Activated T-helper 2 cell treated with anti-CD3 and anti-CD28 coated beads, Interferon-gamma antibody, Interleukin-2, Interleukin-4, amounts not matched to agents 10 μg/mL and 5 μg/mL and 100 μg/mL, durations not matched to agents 14 hours and 24 hours and 36 hours (primary cell): ENCODE results near the gene GPRC5D. TPM values are rescaled to one million over a fixed set of nuclear protein-coding genes. Genes with fewer than 3 reads are reported as not detected.
A peak's percentile ranks its signal among the peaks of the same experiment; 100 is the strongest.

Source experiments
- DNase-seq: peaks from one replicate; pipeline ENCODE4 v3.0.0; 2021; ENCODE audit warnings: low spot score
- H3K27ac Mint-ChIP-seq: one replicate; pipeline ENCODE4 v1.8.0; 2021; ENCODE audit warnings: mixed read lengths
- H3K27me3 Mint-ChIP-seq: one replicate; pipeline ENCODE4 v1.8.0; 2021; ENCODE audit warnings: low read depth, mixed read lengths
- H3K36me3 Mint-ChIP-seq: one replicate; pipeline ENCODE4 v1.8.0; 2021; ENCODE audit warnings: low read depth, mixed read lengths
- H3K4me1 Mint-ChIP-seq: one replicate; pipeline ENCODE4 v1.8.0; 2021; ENCODE audit warnings: low read depth, mixed read lengths
- H3K4me3 Mint-ChIP-seq: one replicate; pipeline ENCODE4 v1.8.0; 2021; ENCODE audit warnings: low read depth, mild to moderate bottlenecking, moderate library complexity, mixed read lengths
- H3K9me3 Mint-ChIP-seq: one replicate; pipeline ENCODE4 v1.8.0; 2021; ENCODE audit warnings: mixed read lengths
- intact Hi-C: fragments of 100-400 bp; cut with micrococcal nuclease; formaldehyde crosslinking; loops from one replicate; pipeline ENCODE4 v1.15.1; 2023
- total RNA-seq: library from RNA; stranded (reverse); gene quantifications from 2 replicates; pipeline ENCODE4 v1.2.3, GENCODE V29; 2022

The GPRC5D gene
- total RNA-seq, 1 donor from 2014 or later, result not detected

DNA sequence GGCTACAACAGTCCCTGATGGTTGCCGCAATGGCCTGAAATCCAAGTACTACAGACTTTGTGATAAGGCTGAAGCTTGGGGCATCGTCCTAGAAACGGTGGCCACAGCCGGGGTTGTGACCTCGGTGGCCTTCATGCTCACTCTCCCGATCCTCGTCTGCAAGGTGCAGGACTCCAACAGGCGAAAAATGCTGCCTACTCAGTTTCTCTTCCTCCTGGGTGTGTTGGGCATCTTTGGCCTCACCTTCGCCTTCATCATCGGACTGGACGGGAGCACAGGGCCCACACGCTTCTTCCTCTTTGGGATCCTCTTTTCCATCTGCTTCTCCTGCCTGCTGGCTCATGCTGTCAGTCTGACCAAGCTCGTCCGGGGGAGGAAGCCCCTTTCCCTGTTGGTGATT is 43.7 kb downstream of the GPRC5D start:
- peaks cover 7% of the 10 kb centered on the region for H3K27me3 Mint-ChIP-seq
- H3K36me3 Mint-ChIP-seq, result no peaks in the 10 kb centered on the region
- no peak overlapping the region for H3K4me3 Mint-ChIP-seq
- DNase-seq, result no peak
- H3K27ac Mint-ChIP-seq, result no peak overlapping the region
- no peaks in the 10 kb centered on the region for H3K9me3 Mint-ChIP-seq
- intact Hi-C loops, result no loop called here
- peaks cover 16% of the 10 kb centered on the region for H3K4me1 Mint-ChIP-seq

DNA sequence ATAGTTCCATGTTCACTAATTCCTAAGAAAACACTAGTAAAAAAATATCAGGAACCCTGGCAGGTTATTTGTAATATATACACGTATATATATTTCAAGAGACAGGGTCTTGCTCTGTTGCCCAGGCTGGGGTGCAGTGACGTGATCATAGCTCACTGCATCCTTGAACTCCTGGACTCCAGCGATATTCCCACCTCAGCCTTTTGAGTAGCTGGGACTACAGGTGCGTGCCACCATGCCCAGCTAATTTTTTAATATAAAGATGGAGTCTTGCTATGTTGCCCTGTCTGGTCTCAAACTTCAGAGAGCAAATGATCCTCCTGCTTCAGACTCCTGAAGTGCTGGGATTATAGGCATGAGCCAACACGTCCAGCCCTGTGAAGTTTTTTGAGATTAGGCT is 44.4 kb downstream of the GPRC5D start:
- Mint-ChIP-seq H3K9me3 (no peaks in the 10 kb centered on the region), H3K4me1 (peaks cover 16% of the 10 kb centered on the region), H3K4me3 (no peak overlapping the region), H3K27me3 (peaks cover 7% of the 10 kb centered on the region), H3K36me3 (no peaks in the 10 kb centered on the region), H3K27ac (no peak overlapping the region)
- DNase-seq, result no peak
- intact Hi-C loops, result no loop called here

DNA sequence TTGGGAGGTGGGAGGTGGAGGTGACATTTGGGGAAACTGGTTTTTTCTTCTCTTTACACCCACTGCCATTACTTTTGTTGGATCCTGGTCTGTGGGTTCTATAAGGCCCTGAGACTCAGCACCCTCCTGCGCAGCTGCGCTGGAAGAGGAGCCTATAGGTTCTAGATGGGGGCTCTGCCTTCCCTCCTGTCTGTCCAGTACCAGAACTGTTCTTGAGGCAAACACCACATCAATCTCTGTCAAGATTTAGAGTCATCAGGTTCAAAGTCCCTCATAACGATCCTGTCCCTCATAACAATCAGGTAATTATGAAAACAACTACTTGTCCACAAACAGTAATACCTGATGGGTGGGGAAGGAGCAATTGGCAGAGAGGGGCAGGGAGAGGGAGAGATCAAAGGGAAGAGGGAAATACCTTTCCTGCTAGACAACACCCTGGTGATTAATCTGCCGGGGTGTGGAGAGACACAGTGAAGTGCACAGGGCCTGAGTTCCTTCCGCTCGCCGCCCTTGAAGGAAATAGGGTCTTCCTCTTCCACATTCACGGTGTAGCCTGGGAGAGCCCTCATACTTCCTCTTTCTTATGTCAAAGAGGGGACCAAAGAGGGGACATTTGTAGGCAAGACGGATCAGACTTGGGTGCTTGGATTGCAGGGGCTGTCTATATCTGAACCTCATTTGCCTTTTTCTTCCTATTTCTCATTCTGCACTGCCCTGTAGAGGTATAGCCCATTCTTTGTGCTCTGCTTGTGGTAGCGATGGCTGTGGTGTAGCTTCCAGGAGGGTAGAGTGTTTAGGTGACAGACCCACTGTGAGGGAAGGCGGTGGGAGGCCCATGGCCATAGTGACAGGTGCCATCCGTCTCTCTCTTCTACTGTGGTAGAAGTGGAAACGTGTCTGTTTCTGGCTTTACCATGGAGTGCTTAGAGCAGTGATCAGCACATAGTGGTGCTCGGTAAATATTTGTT is 48.0 kb downstream of the GPRC5D start:
- H3K9me3 Mint-ChIP-seq, result no peaks in the 10 kb centered on the region
- no peaks in the 10 kb centered on the region for H3K36me3 Mint-ChIP-seq
- H3K27ac Mint-ChIP-seq, result no peak overlapping the region
- no peak for DNase-seq
- H3K4me1 Mint-ChIP-seq, result peaks cover 12% of the 10 kb centered on the region
- peaks cover 11% of the 10 kb centered on the region for H3K27me3 Mint-ChIP-seq
- no peak overlapping the region for H3K4me3 Mint-ChIP-seq
- intact Hi-C loops, result no loop called here

DNA sequence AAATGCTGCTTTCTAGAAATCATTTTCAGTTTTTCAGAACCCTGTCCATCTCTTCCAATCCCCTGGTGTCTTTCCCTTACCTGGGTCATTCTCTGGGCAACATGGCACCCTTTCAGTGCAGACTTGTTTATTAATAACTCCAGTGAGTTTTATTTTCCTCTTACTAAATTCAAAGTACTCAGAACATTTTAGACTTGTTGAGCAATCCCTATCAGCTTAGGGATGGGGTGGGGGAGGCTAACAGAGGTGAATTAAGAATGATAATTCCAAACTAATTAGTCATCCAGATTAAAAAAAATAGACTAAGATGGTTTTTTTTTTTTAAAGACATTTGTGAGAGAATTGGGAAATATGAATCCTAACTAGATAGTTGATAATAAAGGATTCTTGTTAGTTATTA is 49.9 kb downstream of the GPRC5D start:
- Mint-ChIP-seq H3K4me1 (peaks cover 11% of the 10 kb centered on the region), H3K9me3 (no peaks in the 10 kb centered on the region), H3K36me3 (no peaks in the 10 kb centered on the region), H3K4me3 (no peak overlapping the region), H3K27me3 (peaks cover 12% of the 10 kb centered on the region), H3K27ac (no peak overlapping the region)
- DNase-seq, result no peak
- intact Hi-C loops, result no loop called here

DNA sequence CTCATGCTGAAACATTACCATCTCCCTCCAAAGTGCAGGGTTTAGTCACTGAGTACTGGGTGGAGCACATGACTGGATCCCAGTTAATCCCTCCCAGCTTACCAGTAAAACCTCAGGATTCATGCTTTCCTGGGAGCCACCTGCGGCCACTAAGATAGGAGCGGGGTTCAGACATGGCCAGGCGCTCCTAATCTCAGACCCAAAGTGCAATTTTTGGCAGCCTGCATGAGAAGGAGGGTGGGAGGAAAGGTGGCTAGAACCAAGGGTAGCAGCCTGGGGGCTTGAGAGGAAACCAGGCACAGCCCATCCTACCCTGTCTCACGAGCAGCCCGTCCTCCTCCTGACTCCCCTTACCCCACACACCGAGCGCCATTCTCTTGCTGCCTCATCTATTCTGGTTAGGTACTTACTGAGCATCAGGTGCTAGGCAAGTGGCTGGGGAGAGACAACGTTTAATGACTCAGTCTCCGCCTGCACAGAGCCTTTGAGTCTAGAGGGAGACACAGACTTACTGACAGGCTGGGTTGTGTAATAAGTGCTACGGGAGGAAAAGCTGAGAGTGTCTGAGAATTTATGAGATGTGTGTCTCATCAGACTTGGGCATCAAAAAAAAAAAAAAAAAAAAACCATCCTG is 50.7 kb downstream of the GPRC5D start:
- intact Hi-C loops, result no loop called here
- H3K27me3 Mint-ChIP-seq, result peaks cover 17% of the 10 kb centered on the region
- H3K9me3 Mint-ChIP-seq, result no peaks in the 10 kb centered on the region
- H3K4me1 Mint-ChIP-seq, result peaks cover 11% of the 10 kb centered on the region
- no peak for DNase-seq
- H3K27ac Mint-ChIP-seq, result no peak overlapping the region
- no peaks in the 10 kb centered on the region for H3K36me3 Mint-ChIP-seq
- no peak overlapping the region for H3K4me3 Mint-ChIP-seq

DNA sequence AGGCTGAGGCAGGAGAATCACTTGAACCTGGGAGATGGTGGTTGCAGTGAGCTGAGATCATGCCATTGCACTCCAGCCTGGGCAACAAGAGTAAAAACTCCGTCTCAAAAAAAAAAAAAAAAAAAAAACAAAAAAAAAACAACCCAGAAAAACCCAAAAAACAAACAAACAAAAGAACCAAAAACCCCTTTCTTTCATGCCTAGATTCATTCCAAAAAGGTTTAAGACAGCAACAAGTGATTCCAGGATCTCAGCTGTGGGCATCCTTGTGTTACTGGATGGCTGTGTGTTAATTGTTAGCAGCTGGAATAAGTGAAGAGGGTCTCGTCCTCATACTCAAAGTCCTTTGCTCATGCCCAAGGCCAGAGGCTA is 51.2 kb downstream of the GPRC5D start:
- H3K4me1 Mint-ChIP-seq, result peaks cover 11% of the 10 kb centered on the region
- no peak for DNase-seq
- peaks cover 20% of the 10 kb centered on the region for H3K27me3 Mint-ChIP-seq
- intact Hi-C loops, result no loop called here
- no peaks in the 10 kb centered on the region for H3K36me3 Mint-ChIP-seq
- H3K27ac Mint-ChIP-seq, result no peak overlapping the region
- H3K4me3 Mint-ChIP-seq, result no peak overlapping the region
- no peaks in the 10 kb centered on the region for H3K9me3 Mint-ChIP-seq

DNA sequence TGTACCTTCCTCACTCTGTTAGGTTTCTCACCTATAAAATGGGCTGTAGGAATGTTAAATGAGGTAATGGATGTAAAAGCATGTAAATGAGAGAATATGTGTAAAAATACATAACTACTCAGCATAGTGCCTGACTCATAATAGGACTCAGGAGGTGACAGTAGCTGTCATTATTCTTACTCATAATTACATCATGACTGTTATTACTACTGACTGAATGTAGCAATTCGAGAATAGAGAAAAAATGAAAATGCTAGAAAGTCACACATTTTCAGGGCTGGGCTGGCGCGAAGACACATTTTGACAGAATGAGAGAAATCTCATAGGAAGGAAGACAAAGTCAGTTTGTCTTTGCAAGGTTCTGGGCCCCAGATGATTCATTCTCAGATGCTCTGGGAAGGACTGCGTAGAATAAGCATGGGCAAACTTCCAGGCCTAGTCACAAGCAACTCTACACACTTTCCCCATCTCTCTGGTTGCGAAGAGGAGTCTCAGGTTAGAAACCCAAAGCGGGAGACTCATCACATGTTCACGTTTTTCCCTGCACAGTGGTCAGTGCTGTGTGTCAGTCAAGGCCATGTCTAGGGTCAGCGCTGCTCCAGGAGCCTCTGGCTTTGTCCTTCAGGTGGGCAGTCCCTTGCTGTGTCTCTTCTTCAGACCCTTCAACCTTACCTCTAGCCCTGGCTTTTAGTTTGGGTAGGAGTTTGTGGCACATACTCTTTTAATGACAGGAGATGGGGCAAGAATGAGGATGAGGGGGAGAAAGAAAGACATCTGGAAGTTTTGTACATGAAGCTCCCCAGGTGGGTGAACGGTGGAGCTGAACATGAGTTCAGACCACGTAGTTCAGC is 52.2 kb downstream of the GPRC5D start:
- Mint-ChIP-seq H3K9me3 (no peaks in the 10 kb centered on the region), H3K36me3 (no peaks in the 10 kb centered on the region), H3K4me3 (no peak overlapping the region), H3K4me1 (peaks cover 11% of the 10 kb centered on the region), H3K27ac (peak overlapping the region; percentile 40), H3K27me3 (peaks cover 23% of the 10 kb centered on the region)
- DNase-seq, result no peak
- intact Hi-C loops, result loop anchor here (5.0 kb wide), 3 partner anchors 62 to 112 kb away; partner anchors contain the start of genes APOLD1 and HEBP1

GRCh38 chr12:12898911-12899511 is 53.0 kb downstream of the GPRC5D start:
- intact Hi-C loops, result loop anchor here (5.0 kb wide), 3 partner anchors 62 to 112 kb away; partner anchors contain the start of genes APOLD1 and HEBP1
- no peak for DNase-seq
- Mint-ChIP-seq H3K27me3 (peaks cover 20% of the 10 kb centered on the region), H3K9me3 (no peaks in the 10 kb centered on the region), H3K27ac (peak overlapping the region; percentile 40), H3K36me3 (no peaks in the 10 kb centered on the region), H3K4me3 (no peak overlapping the region), H3K4me1 (peaks cover 11% of the 10 kb centered on the region)

DNA sequence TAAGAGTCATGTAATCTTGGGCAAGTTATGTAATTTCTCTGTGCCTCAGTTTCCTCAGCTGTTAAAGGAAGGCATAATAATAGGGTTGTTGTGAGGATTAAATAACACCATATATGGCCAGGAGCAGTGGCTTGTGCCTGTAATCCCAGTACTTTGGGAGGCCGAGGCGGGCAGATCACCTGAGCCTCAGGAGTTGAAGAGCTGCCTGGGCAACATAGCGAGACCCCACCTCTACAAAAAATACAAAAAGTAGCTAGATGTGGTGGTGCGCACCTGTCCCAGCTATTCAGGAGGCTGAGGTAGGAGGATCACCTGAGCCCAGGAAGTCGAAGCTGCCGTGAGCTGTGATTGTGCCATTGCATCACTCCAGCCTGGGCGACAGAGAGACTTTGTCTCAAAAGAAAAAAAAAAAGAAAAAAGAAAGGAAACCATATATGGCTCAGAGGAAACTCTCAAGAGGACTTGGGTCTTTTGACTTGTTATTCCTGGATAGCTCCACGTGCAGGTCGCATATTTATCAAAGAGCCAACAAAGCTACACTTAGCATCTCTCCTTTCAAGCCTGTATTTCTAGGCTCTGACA is 53.7 kb downstream of the GPRC5D start:
- H3K27me3 Mint-ChIP-seq, result peaks cover 18% of the 10 kb centered on the region
- no peaks in the 10 kb centered on the region for H3K9me3 Mint-ChIP-seq
- DNase-seq, result no peak
- no peaks in the 10 kb centered on the region for H3K36me3 Mint-ChIP-seq
- H3K4me1 Mint-ChIP-seq, result peaks cover 11% of the 10 kb centered on the region
- no peak overlapping the region for H3K27ac Mint-ChIP-seq
- no peak overlapping the region for H3K4me3 Mint-ChIP-seq
- intact Hi-C loops, result loop anchor here (5.0 kb wide), 3 partner anchors 61 to 111 kb away; partner anchors contain the start of genes APOLD1 and HEBP1

DNA sequence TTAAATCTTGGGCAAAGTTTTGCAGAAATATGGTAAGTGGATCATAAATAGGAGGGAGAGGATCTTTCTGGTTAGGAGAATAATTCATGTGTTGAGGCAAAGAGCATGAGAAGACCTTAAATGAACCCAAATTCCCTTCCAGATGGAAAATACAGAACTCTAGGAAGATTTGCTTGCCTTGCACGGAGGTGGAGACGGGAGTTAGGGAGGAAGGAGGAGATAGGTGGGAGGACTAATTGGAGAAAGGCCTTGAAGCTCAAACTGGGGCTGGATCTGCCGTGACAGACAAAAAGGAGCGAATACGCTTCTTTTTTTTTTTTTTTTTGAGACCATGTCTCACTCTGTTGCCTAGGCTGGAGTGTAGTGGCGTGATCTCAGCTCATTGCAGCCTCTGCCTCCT is 54.7 kb downstream of the GPRC5D start:
- H3K4me1 Mint-ChIP-seq, result peaks cover 11% of the 10 kb centered on the region
- H3K27me3 Mint-ChIP-seq, result peaks cover 25% of the 10 kb centered on the region
- H3K4me3 Mint-ChIP-seq, result no peak overlapping the region
- H3K36me3 Mint-ChIP-seq, result no peaks in the 10 kb centered on the region
- intact Hi-C loops, result loop anchor here (5.0 kb wide), 3 partner anchors 60 to 110 kb away; partner anchors contain the start of genes APOLD1 and HEBP1
- DNase-seq, result no peak
- H3K27ac Mint-ChIP-seq, result no peak overlapping the region
- H3K9me3 Mint-ChIP-seq, result no peaks in the 10 kb centered on the region

GRCh38 chr12:12896260-12896659 is 55.7 kb downstream of the GPRC5D start:
- no peak overlapping the region for H3K27ac Mint-ChIP-seq

DNA sequence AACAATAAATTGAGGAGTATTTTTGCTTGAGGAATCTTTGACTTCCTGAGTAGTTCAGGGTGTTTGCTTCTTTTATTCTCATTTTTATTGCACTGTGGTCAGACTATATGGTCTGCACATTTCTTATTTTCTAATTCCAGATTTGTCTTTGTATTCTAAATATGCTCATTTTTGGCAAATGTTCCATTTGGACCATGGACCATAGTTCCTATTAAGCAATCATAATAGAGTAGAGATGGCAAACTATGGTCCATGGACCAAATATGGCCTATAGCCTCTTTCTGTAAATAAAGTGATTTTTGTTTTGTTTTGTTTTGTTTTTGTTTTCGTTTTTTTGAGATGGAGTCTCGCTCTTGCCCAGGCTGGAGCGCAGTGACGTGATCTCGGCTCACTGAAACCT is 58.5 kb downstream of the GPRC5D start:
- peaks cover 49% of the 10 kb centered on the region for H3K27me3 Mint-ChIP-seq
- intact Hi-C loops, result no loop called here

More at GRCh38 chr12:12896260-12896659, 55.7 kb downstream of the GPRC5D start:
- no peak for DNase-seq
- H3K4me3 Mint-ChIP-seq, result no peak overlapping the region
- H3K36me3 Mint-ChIP-seq, result no peaks in the 10 kb centered on the region
- intact Hi-C loops, result loop anchor here (5.0 kb wide), 3 partner anchors 59 to 109 kb away; partner anchors contain the start of genes APOLD1 and HEBP1
- H3K27me3 Mint-ChIP-seq, result peaks cover 30% of the 10 kb centered on the region
- peaks cover 15% of the 10 kb centered on the region for H3K4me1 Mint-ChIP-seq
- H3K9me3 Mint-ChIP-seq, result no peaks in the 10 kb centered on the region

More for the DNA sequence above, 58.5 kb downstream of the GPRC5D start:
- no peak overlapping the region for H3K4me3 Mint-ChIP-seq
- H3K36me3 Mint-ChIP-seq, result no peaks in the 10 kb centered on the region
- peaks cover 6% of the 10 kb centered on the region for H3K4me1 Mint-ChIP-seq
- no peak overlapping the region for H3K27ac Mint-ChIP-seq
- no peak for DNase-seq
- no peaks in the 10 kb centered on the region for H3K9me3 Mint-ChIP-seq
